Hepatocyte (in vitro differentiated cells): ENCODE results near the gene NME3. TPM values are rescaled to one million over a fixed set of nuclear protein-coding genes. Genes with fewer than 3 reads are reported as not detected.
A peak's percentile ranks its signal among the peaks of the same experiment; 100 is the strongest.
"Not testable (repeated sequence)": the region's sequence is repeated elsewhere in the genome, so short reads cannot be mapped to it uniquely, and the experiment has no call there.

Experiments
- DNase-seq: peaks from one replicate; pipeline ENCODE4 v3.0.0-alpha.2; 2016; ENCODE audit warnings: low spot score
- H2AFZ ChIP-seq: fragments of 200-600 bp; sonication (generic); 2 replicates; pipeline ENCODE4 v1.6.0; 2016; ENCODE audit warnings: antibody characterized with exemption, mild to moderate bottlenecking
- H3K27ac ChIP-seq: fragments of 200-600 bp; sonication (generic); 2 replicates; pipeline ENCODE4 v1.5.1; 2016; ENCODE audit warnings: mild to moderate bottlenecking
- H3K27me3 ChIP-seq: fragments of 200-600 bp; sonication (generic); 2 replicates; pipeline ENCODE4 v1.6.1; 2016
- H3K36me3 ChIP-seq: fragments of 200-600 bp; sonication (generic); replicated peaks from 2 replicates; pipeline ENCODE4 v1.5.1; 2016; ENCODE audit warnings: low read depth; ENCODE audit not compliant: insufficient read depth
- H3K4me1 ChIP-seq: fragments of 200-600 bp; sonication (generic); 2 replicates; pipeline ENCODE4 v1.5.1; 2016; ENCODE audit warnings: mild to moderate bottlenecking, moderate library complexity; ENCODE audit not compliant: insufficient read depth
- H3K4me2 ChIP-seq: fragments of 200-600 bp; sonication (generic); 2 replicates; pipeline ENCODE4 v1.6.0; 2016
- H3K4me3 ChIP-seq: fragments of 200-600 bp; sonication (generic); 2 replicates; pipeline ENCODE4 v1.5.1; 2016; ENCODE audit warnings: mild to moderate bottlenecking
- H3K79me2 ChIP-seq: fragments of 200-600 bp; sonication (generic); 2 replicates; pipeline ENCODE4 v1.6.0; 2017; ENCODE audit warnings: mild to moderate bottlenecking
- H3K9me2 ChIP-seq: fragments of 200-600 bp; sonication (generic); replicated peaks from 2 replicates; pipeline ENCODE4 v1.6.0; 2017; ENCODE audit warnings: mild to moderate bottlenecking; ENCODE audit not compliant: insufficient read depth
- H3K9me3 ChIP-seq: fragments of 200-600 bp; sonication (generic); 2 replicates; pipeline ENCODE4 v1.5.1; 2016; ENCODE audit warnings: low read depth, mild to moderate bottlenecking
- H4K20me1 ChIP-seq: fragments of 200-600 bp; sonication (generic); 2 replicates; pipeline ENCODE4 v1.6.0; 2016; ENCODE audit warnings: mild to moderate bottlenecking; ENCODE audit not compliant: insufficient read depth, poor library complexity, severe bottlenecking
- CTCF ChIP-seq: fragments of 200-600 bp; sonication (generic); IDR thresholded peaks from 2 replicates; pipeline ENCODE4 v1.5.1; 2016; ENCODE audit warnings: antibody characterized with exemption, mild to moderate bottlenecking; ENCODE audit not compliant: poor library complexity
- EZH2 ChIP-seq: fragments of 200-600 bp; sonication (generic); IDR thresholded peaks from 2 replicates; pipeline ENCODE4 v1.6.1; 2016; ENCODE audit warnings: antibody characterized with exemption, mild to moderate bottlenecking, borderline replicate concordance
- EZH2phosphoT487 ChIP-seq: fragments of 200-600 bp; sonication (generic); IDR thresholded peaks from one replicate; pipeline ENCODE4 v1.6.1; 2018; ENCODE audit warnings: antibody characterized with exemption, mild to moderate bottlenecking, low read depth, moderate library complexity; ENCODE audit not compliant: unreplicated experiment, severe bottlenecking
- WGBS: methylation state at CpG from one replicate; pipeline ENCODE4 v1.1.6; 2016; ENCODE audit warnings: low lambda C conversion rate; ENCODE audit errors: missing lambda C conversion rate; 5-methylcytosine and 5-hydroxymethylcytosine counted together
- polyA plus RNA-seq: library from polyadenylated mRNA; unstranded; fragments of >200 nt; fragmentation: Nextera tagmentation; extraction: Ambion mirVana; gene quantifications from 2 replicates; pipeline ENCODE4 v1.2.1, GENCODE V29; 2016
- total RNA-seq: library from RNA; depleted of rRNA; stranded (reverse); fragments of >200 nt; gene quantifications from 2 replicates; pipeline ENCODE4 v1.2.3, GENCODE V29; 2014

Gene NME3
- total and polyA plus RNA-seq, 2 experiments from 2014 or later: 34.8 to 86.6 TPM

DNA sequence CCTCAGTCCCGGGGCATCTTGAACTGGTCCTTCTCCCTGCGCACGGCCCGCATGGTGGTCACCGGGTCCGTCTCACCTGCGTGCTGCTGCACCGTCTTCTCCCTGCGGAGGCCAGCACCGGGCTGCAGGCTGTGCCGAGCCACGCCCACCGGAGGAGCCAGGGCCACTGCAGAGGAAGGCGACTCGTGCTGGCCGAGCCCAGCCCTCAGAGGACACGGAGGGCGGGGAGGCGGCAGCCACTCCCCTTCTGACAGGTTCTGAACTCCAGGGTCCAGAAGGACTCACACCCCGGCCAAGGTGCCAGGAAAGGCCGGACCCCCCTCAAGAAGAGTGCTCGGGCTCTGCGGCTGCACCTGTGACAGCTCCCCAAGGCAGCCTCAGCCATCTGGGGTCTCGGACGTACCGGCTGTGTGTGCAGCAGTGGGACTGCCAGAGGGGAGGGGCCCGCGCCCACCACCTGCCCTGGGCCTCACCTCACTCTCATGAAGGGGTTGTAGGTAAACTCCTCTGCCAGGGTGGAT is 38.0 kb upstream of the NME3 start:
- TF ChIP-seq EZH2 (no peak), CTCF (no peak), EZH2phosphoT487 (no peak)
- WGBS: 82% methylated on average over 27 of the region's 28 CpGs
- no peaks in the 10 kb centered on the region for H3K79me2 ChIP-seq
- H3K4me2 ChIP-seq: no peak overlapping the region
- H3K27me3 ChIP-seq: no peaks in the 10 kb centered on the region
- H3K27ac ChIP-seq: no peak overlapping the region
- H4K20me1 ChIP-seq: peaks cover 3% of the 10 kb centered on the region
- peak; percentile 8 for DNase-seq
- no peaks in the 10 kb centered on the region for H3K9me3 ChIP-seq
- H3K4me3 ChIP-seq: no peak overlapping the region
- no peaks in the 10 kb centered on the region for H3K36me3 ChIP-seq
- H3K9me2 ChIP-seq: no peaks in the 10 kb centered on the region
- no peaks in the 10 kb centered on the region for H3K4me1 ChIP-seq
- no peak overlapping the region for H2AFZ ChIP-seq

DNA sequence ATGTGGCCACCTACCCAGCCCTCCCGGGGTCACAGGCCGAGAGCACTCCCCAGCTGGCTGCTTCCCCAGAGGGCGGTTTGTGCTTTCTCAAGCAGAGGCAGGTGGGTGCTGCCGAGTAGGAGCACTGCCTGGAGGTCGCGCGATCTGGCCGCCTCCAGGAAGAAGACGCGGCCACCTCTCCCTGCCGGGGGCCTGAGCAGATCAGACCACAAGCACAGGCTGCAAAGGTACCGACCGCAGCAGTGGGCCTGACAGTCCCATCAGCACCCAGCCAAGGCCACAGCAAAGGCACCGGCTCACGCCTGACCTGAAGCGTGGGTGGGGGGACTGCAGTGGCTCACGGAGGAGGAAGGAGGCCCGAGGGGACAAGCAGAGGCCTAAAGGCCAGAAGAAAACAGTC is 37.3 kb upstream of the NME3 start:
- Histone ChIP-seq H3K9me3 (no peaks in the 10 kb centered on the region), H3K27me3 (no peaks in the 10 kb centered on the region), H3K36me3 (no peaks in the 10 kb centered on the region), H2AFZ (no peak overlapping the region), H3K27ac (no peak overlapping the region), H3K4me1 (no peaks in the 10 kb centered on the region), H3K79me2 (no peaks in the 10 kb centered on the region), H4K20me1 (peaks cover 3% of the 10 kb centered on the region), H3K9me2 (no peaks in the 10 kb centered on the region), H3K4me2 (no peak overlapping the region), H3K4me3 (no peak overlapping the region)
- TF ChIP-seq CTCF (no peak), EZH2phosphoT487 (no peak), EZH2 (no peak)
- DNase-seq: no peak
- 83% methylated on average over 18 of the region's 18 CpGs for WGBS

DNA sequence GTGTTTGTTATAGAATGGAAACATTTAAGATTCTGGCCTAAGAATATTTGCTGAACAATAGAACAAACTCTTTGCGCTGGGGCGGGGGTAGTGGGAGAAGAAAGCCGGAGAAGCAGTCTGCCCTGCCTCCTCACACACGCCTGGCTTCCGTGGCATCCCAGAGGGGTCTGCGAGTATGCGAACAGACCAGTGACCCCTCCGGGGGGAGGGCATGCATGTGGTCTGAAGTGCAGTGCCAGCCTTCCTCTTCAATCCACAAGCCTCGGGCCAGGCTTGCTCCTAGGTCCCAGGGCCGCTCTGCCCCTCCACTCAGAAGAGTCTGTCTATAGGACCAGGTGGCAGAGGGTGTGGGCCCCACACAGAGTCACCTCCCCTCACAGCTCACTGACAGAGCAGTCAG is 36.3 kb upstream of the NME3 start:
- TF ChIP-seq EZH2phosphoT487 (no peak), CTCF (no peak), EZH2 (no peak)
- H3K79me2 ChIP-seq: no peaks in the 10 kb centered on the region
- H2AFZ ChIP-seq: no peak overlapping the region
- H3K9me2 ChIP-seq: no peaks in the 10 kb centered on the region
- H3K4me1 ChIP-seq: no peaks in the 10 kb centered on the region
- H3K36me3 ChIP-seq: no peaks in the 10 kb centered on the region
- no peaks in the 10 kb centered on the region for H4K20me1 ChIP-seq
- 90% methylated on average over 10 of the region's 10 CpGs for WGBS
- no peaks in the 10 kb centered on the region for H3K9me3 ChIP-seq
- no peak overlapping the region for H3K4me3 ChIP-seq
- H3K27ac ChIP-seq: no peak overlapping the region
- no peaks in the 10 kb centered on the region for H3K27me3 ChIP-seq
- H3K4me2 ChIP-seq: no peak overlapping the region
- no peak for DNase-seq

DNA sequence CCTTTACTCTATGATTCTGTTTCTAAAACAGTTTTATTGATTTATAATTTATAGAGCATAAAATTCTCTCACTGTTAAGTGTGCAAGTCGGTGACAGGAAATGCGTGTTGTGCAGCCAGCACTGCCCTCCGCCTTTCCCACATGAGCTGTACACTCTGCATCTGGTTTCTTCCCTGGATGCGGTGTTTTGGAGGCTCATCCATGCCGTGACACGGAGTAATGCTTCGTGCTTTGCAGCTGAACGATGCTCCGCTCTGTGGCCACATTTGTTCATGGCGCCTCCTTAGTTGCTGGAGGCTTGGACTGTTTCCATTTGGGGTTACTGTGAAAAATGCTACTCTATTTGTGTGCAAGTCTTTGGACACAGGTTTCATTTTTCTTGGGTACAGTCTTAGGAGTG is 29.4 kb upstream of the NME3 start:
- H3K4me2 ChIP-seq: no peak overlapping the region
- 91% methylated on average over 10 of the region's 10 CpGs for WGBS
- no peaks in the 10 kb centered on the region for H4K20me1 ChIP-seq
- H3K79me2 ChIP-seq: no peaks in the 10 kb centered on the region
- H3K27me3 ChIP-seq: no peaks in the 10 kb centered on the region
- no peaks in the 10 kb centered on the region for H3K9me3 ChIP-seq
- no peak overlapping the region for H3K4me3 ChIP-seq
- TF ChIP-seq CTCF: no peak
- TF ChIP-seq EZH2phosphoT487: no peak
- TF ChIP-seq EZH2: no peak
- no peaks in the 10 kb centered on the region for H3K36me3 ChIP-seq
- no peak for DNase-seq
- H3K9me2 ChIP-seq: no peaks in the 10 kb centered on the region
- H3K27ac ChIP-seq: no peak overlapping the region
- no peaks in the 10 kb centered on the region for H3K4me1 ChIP-seq
- no peak overlapping the region for H2AFZ ChIP-seq

GRCh38 chr16:1799263-1799662 is 27.9 kb upstream of the NME3 start:
- DNase-seq, H3K36me3 ChIP-seq, H3K4me2 ChIP-seq, H3K79me2 ChIP-seq, H2AFZ ChIP-seq, H3K27ac ChIP-seq, H3K4me1 ChIP-seq, H3K4me3 ChIP-seq, H4K20me1 ChIP-seq, H3K9me3 ChIP-seq, H3K9me2 ChIP-seq, H3K27me3 ChIP-seq: not testable (repeated sequence)
- 77% methylated on average over 5 of the region's 5 CpGs for WGBS
